K562 (cell line): ENCODE results near the gene DIPK1B. TPM values are rescaled to one million over a fixed set of nuclear protein-coding genes. Genes with fewer than 3 reads are reported as not detected.
A peak's percentile ranks its signal among the peaks of the same experiment; 100 is the strongest.

Source experiments
- CHD7 ChIP-seq: fragments of 200-600 bp; sonication (generic); IDR thresholded peaks from one replicate; pipeline ENCODE4 v1.6.1; 2012; ENCODE audit warnings: mild to moderate bottlenecking, low read depth, low read length, inconsistent platforms
- E4F1 ChIP-seq: fragments of 250-450 bp; sonication (Bioruptor Pico); IDR thresholded peaks from 2 replicates; pipeline ENCODE4 v1.5.0; 2021; ENCODE audit warnings: mild to moderate bottlenecking, borderline replicate concordance
- HBP1 ChIP-seq: fragments of 450-650 bp; formaldehyde crosslinking; IDR thresholded peaks from 2 replicates; pipeline ENCODE4 v1.4.0; 2022; ENCODE audit warnings: missing genetic modification characterization
- HINFP ChIP-seq: fragments of 450-650 bp; conservative IDR thresholded peaks from 2 replicates; pipeline ENCODE4 v1.6.1; 2016; ENCODE audit warnings: missing genetic modification characterization, low read depth, mild to moderate bottlenecking, control low read depth, missing compliant biosample characterization
- KDM5B ChIP-seq: fragments of 200-600 bp; sonication (generic); IDR thresholded peaks from 2 replicates; pipeline ENCODE4 v1.6.1; 2012; ENCODE audit warnings: low read depth, mild to moderate bottlenecking, moderate library complexity, low read length, control low read depth, inconsistent platforms; ENCODE audit not compliant: insufficient replicate concordance
- TCFL5 ChIP-seq: fragments of 250-450 bp; sonication (Bioruptor Pico); conservative IDR thresholded peaks from 2 replicates; pipeline ENCODE4 v1.6.1; 2021; ENCODE audit warnings: mild to moderate bottlenecking, moderate library complexity, matching md5 sums
- ZBTB17 ChIP-seq: fragments of 450-650 bp; formaldehyde crosslinking; IDR thresholded peaks from 2 replicates; pipeline ENCODE4 v1.4.0; 2020; ENCODE audit warnings: mild to moderate bottlenecking
- ZNF431 ChIP-seq: sonication (generic); formaldehyde crosslinking; IDR thresholded peaks from 2 replicates; pipeline ENCODE4 v1.8.0; 2022; ENCODE audit warnings: mild to moderate bottlenecking, missing genetic modification reagents
- polyA plus RNA-seq, 8 experiments: library from polyadenylated mRNA; depleted of rRNA in 4 of 8; stranded (reverse) in 5 of 8; unstranded in 3 of 8; fragments of >200 nt; fragmentation: Nextera tagmentation in 2 of 8; fragmentation: Illumina TruSeq in 1 of 8; extraction: Ambion mirVana in 2 of 8; extraction: Trizol in 1 of 8; gene quantifications; 2 replicates each; pipeline versions ENCODE4 v1.2.1 to v1.2.3, GENCODE V29; 2011 to 2014; ENCODE audit warnings: inconsistent platforms in 1 of 8, missing spikeins in 1 of 8
- total RNA-seq, 7 experiments: library from RNA; depleted of rRNA in 6 of 7; stranded (reverse); fragments of >200 nt in 6 of 7; fragmentation: Illumina TruSeq in 2 of 7; extraction: Trizol in 2 of 7; gene quantifications; 2 replicates each; pipeline versions ENCODE4 v1.2.1 to v1.2.3, GENCODE V29; 2011 to 2021; ENCODE audit warnings: low replicate concordance in 1 of 7

The DIPK1B gene
- total and polyA plus RNA-seq, 9 of the 15 experiments (the other 6 are each of a cell fraction or from before 2014, with no cell fraction given) = 0.08 to 22.3 (median 5.9) TPM

GRCh38 chr9:136673088-136673974, 39.0 kb upstream of the DIPK1B start (continued):
- TF ChIP-seq ZNF431 (CRISPR knock-in tag) (0 out of 2 replicates have a peak, but pooled peaks have one; percentile 28), HINFP (tag) (no peak), E4F1 (peak; percentile 70; the same call in 1 of the 2 replicates), HBP1 (0 out of 2 replicates have a peak, but pooled peaks have one; percentile 25), KDM5B (peak; percentile 49), TCFL5 (CRISPR knock-in tag) (no peak), CHD7 (peak; percentile 79), ZBTB17 (CRISPR knock-in tag) (peak; percentile 86)
